ENCODE data around the gene FEZ2. TPM values are rescaled to one million over a fixed set of nuclear protein-coding genes. Genes with fewer than 3 reads are reported as not detected.

FEZ2 gene, protein sequence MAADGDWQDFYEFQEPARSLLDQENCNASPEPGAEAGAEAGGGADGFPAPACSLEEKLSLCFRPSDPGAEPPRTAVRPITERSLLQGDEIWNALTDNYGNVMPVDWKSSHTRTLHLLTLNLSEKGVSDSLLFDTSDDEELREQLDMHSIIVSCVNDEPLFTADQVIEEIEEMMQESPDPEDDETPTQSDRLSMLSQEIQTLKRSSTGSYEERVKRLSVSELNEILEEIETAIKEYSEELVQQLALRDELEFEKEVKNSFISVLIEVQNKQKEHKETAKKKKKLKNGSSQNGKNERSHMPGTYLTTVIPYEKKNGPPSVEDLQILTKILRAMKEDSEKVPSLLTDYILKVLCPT
- total RNA-seq: 63.3 and 73.7 TPM in 2 replicates

DNA sequence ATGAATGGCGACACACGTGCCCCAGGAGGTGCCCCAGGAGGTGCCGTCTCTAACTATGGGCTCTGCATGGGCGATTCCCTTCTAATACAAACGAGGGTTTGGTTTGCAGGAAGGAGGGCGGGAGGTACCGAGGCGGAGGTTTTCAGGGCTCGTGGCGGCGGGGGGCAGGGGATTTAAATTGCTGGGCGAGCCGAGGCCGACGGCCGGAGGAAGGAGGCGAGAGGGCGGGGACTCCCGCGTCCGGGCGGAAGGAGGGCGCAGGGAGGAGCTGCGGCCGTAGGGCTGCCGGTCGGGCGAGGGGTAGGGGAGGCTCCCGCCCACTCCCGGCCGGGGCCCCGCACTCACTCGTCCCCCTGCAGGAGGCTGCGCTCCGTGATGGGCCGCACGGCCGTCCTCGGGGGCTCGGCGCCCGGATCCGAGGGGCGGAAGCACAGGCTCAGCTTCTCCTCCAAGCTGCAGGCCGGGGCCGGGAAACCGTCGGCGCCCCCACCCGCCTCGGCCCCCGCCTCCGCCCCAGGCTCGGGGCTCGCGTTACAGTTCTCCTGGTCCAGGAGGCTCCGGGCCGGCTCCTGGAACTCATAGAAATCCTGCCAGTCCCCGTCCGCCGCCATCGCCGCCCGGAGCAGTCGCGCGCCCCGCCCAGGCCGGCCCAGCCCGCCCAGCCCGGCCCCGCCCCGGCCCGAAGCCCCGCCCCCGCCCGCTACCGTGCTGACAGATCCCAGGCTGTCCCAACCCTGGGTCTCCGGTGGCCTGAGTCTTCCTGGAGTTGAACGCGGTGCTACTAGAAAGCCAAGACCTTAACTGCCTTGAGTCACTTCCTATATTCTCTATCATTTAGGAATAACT, at the start of gene FEZ2:
FEZ2 (minus strand) TSS at position 637 of the 846 bp plus-strand sequence; CDS start at position 611, 26 bp downstream.

Other genes with a start within 250 kb of the FEZ2 start
- gene CRIM1, start 242.4 kb downstream of the FEZ2 start, total RNA-seq: 170 and 581 TPM in 2 replicates
- under 0.01 TPM in 1 of 2 replicates, not detected in the other for gene VIT, start 98.5 kb upstream of the FEZ2 start, total RNA-seq